Calu3 (cell line): Measurements from ENCODE around the gene ATG4B. TPM values are rescaled to one million over a fixed set of nuclear protein-coding genes. Genes with fewer than 3 reads are reported as not detected.

Source experiments
- BruUV-seq: library from RNA; stranded (reverse); fragments of 400-500 nt; replicated peaks from 2 replicates; lab custom pipeline; 2021; lab: Mats Ljungman, UMichigan
- CTCF ChIA-PET: fragments of 300-600 bp; sonication (Branson Sonifier 250); formaldehyde crosslinking; loops from one replicate; lab custom pipeline; 2022; ENCODE audit warnings: antibody characterized with exemption; lab: Charles Lee
- DNase-seq: peaks from one replicate; pipeline ENCODE4 v3.0.0; 2022
- H3K27ac Mint-ChIP-seq: one replicate; pipeline ENCODE4 v1.8.0; 2022; ENCODE audit warnings: mixed read lengths; ENCODE audit not compliant: unreplicated experiment
- H3K27me3 Mint-ChIP-seq: one replicate; pipeline ENCODE4 v1.8.0; 2022; ENCODE audit warnings: mixed read lengths; ENCODE audit not compliant: unreplicated experiment
- H3K36me3 Mint-ChIP-seq: one replicate; pipeline ENCODE4 v1.8.0; 2022; ENCODE audit warnings: mild to moderate bottlenecking, moderate library complexity, mixed read lengths; ENCODE audit not compliant: insufficient read depth, unreplicated experiment
- H3K4me1 Mint-ChIP-seq: one replicate; pipeline ENCODE4 v1.8.0; 2022; ENCODE audit warnings: mild to moderate bottlenecking, low read depth, mixed read lengths; ENCODE audit not compliant: unreplicated experiment
- H3K4me3 Mint-ChIP-seq: one replicate; pipeline ENCODE4 v1.8.0; 2022; ENCODE audit warnings: mild to moderate bottlenecking, low read depth, moderate library complexity, mixed read lengths; ENCODE audit not compliant: unreplicated experiment
- H3K9me3 Mint-ChIP-seq: one replicate; pipeline ENCODE4 v1.8.0; 2022; ENCODE audit warnings: low read depth, mixed read lengths; ENCODE audit not compliant: unreplicated experiment
- CTCF ChIP-seq: fragments of 200-600 bp; IDR thresholded peaks from one replicate; pipeline ENCODE4 v1.8.0; 2022; ENCODE audit warnings: antibody characterized with exemption; ENCODE audit not compliant: unreplicated experiment
- intact Hi-C: fragments of 100-400 bp; cut with micrococcal nuclease; formaldehyde crosslinking; loops from one replicate; pipeline ENCODE4 v1.10.0; 2022; ENCODE audit not compliant: unreplicated experiment
- total RNA-seq: library from RNA; stranded (reverse); gene quantifications from 2 replicates; pipeline ENCODE4 v1.2.3, GENCODE V29; 2022

The ATG4B gene
- total RNA-seq, 1 experiment from 2014 or later, result 95.3 TPM

GRCh38 chr2:241627675-241628074 lies 9.8 kb upstream of the ATG4B start:
- BruUV-seq, result no TSS peak
- H3K36me3 Mint-ChIP-seq, result peaks cover 42% of the 10 kb centered on the region
- H3K9me3 Mint-ChIP-seq, result no peaks in the 10 kb centered on the region
- no peak for TF ChIP-seq CTCF
- no peak overlapping the region for H3K4me3 Mint-ChIP-seq
- peaks cover 20% of the 10 kb centered on the region for H3K4me1 Mint-ChIP-seq
- no peaks in the 10 kb centered on the region for H3K27me3 Mint-ChIP-seq
- intact Hi-C loops, result no loop called here
- CTCF ChIA-PET, result no interaction called here
- no peak overlapping the region for H3K27ac Mint-ChIP-seq
- no peak for DNase-seq

DNA sequence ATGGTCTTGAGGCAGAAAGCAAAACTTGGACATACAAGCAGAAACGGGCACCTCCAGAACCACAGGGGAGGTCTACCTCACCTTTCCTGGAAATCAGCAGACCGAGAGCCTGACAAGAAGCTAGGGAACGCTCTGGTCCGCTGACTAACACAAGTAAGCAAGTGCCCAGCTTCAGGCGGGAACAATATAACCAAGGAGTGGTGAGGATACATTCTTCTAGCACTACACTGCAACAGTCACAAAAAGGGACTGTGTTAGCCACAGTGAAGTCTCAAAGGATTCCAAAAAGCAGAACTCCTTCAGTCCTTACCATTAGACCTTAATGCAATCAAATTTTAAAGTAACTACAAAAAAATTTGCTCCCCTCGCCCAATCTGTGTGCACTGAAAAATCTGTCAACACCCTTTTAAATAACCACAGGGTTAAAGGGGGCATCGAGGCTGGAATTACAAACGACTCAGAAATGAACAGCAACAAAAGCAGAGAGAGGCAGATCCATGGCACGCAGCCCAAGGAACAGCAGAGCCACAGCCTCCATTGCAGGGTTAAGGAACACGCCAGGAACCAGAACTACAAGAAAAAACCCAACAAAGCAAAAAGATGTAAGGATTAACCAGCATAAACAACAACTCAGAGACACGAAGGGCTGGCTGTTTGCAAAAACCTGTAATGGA lies 7.6 kb upstream of the ATG4B start:
- TF ChIP-seq CTCF, result no peak
- Mint-ChIP-seq H3K4me3 (no peak overlapping the region), H3K36me3 (peaks cover 63% of the 10 kb centered on the region), H3K27ac (no peak overlapping the region), H3K9me3 (no peaks in the 10 kb centered on the region), H3K27me3 (no peaks in the 10 kb centered on the region), H3K4me1 (peaks cover 20% of the 10 kb centered on the region)
- intact Hi-C loops, result no loop called here
- DNase-seq, result no peak
- CTCF ChIA-PET, result interaction anchor here (0.7 kb wide), 1 partner anchor 88 kb away, joined by 6 read pairs; no protein-coding TSS in a partner anchor
- BruUV-seq, result no TSS peak

- Mint-ChIP-seq H3K9me3 (no peaks in the 10 kb centered on the region), H3K4me1 (peaks cover 17% of the 10 kb centered on the region), H3K4me3 (no peak overlapping the region), H3K36me3 (peaks cover 82% of the 10 kb centered on the region), H3K27me3 (no peaks in the 10 kb centered on the region), H3K27ac (no peak overlapping the region)
- CTCF ChIA-PET, result no interaction called here
- no TSS peak for BruUV-seq
- intact Hi-C loops, result no loop called here
- no peak for DNase-seq
- TF ChIP-seq CTCF, result no peak
These were observed 4.8 kb upstream of the ATG4B start for GRCh38 chr2:241632478-241633325.

GRCh38 chr2:241633561-241633960 lies 3.9 kb upstream of the ATG4B start:
- H3K4me1 Mint-ChIP-seq, result peaks cover 10% of the 10 kb centered on the region
- no TSS peak for BruUV-seq
- H3K27ac Mint-ChIP-seq, result no peak overlapping the region
- no peak overlapping the region for H3K4me3 Mint-ChIP-seq
- no peaks in the 10 kb centered on the region for H3K9me3 Mint-ChIP-seq
- no peak for TF ChIP-seq CTCF
- H3K36me3 Mint-ChIP-seq, result peaks cover 82% of the 10 kb centered on the region
- intact Hi-C loops, result no loop called here
- no peak for DNase-seq
- CTCF ChIA-PET, result no interaction called here
- no peaks in the 10 kb centered on the region for H3K27me3 Mint-ChIP-seq
